SH-SY5Y (cell line): ENCODE measurements around the gene SLC7A14.

Source experiments
- GATA2 ChIP-seq: IDR thresholded peaks from 2 replicates; pipeline ENCODE4 v1.6.1; 2011; ENCODE audit warnings: mild to moderate bottlenecking, low read depth, low read length
- GATA3 ChIP-seq: IDR thresholded peaks from 2 replicates; pipeline ENCODE4 v1.6.1; 2011; ENCODE audit warnings: low read depth, mild to moderate bottlenecking, low read length, moderate library complexity

DNA sequence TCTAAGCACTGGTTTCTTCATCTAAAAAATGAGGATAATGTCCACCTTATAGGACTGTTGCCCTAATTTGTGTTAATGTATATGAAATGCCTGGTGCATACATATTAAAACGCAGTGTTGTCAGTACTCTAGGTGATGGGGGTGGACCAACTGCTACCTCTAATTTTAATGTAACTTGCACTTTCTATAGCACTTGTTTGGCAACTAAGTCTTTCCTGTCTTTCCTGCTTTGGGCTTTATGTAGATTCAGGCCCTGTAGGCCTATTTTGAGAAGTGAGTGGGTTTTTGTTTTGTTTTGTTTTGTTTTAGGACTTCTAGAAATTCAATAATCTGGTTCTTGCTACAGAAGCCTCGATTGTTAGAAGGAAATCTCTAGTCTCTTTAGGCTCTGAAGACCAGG lies 21.2 kb downstream of the SLC7A14 start:
- TF ChIP-seq GATA3 (no peak), GATA2 (no peak)
